Gastrocnemius medialis (tissue), 4 donors: ENCODE measurements around the gene SNAI1. TPM values are rescaled to one million over a fixed set of nuclear protein-coding genes. Genes with fewer than 3 reads are reported as not detected.

Experiments used
- ATAC-seq, 2 donors: fragments of 150-250 bp; one replicate each; pipeline ENCODE4 v1.9.1; 2016
- DNase-seq, 2 donors: peaks; one replicate each; pipeline ENCODE4 v3.0.0-alpha.2; 2019
- H3K27ac ChIP-seq, 4 donors: fragments of 200-600 bp; sonication (generic); 1 replicate in 1 of 4; 2 replicates in 3 of 4; pipeline ENCODE4 v1.5.1; 2016 to 2018; ENCODE audit warnings: mild to moderate bottlenecking in 2 of 4, moderate library complexity in 1 of 4
- H3K27me3 ChIP-seq, 3 donors: fragments of 200-600 bp; sonication (generic) in 2 of 3; 1 replicate in 1 of 3; 2 replicates in 2 of 3; pipeline versions ENCODE4 v1.5.1 to v1.6.0; 2016 to 2019; ENCODE audit warnings: mild to moderate bottlenecking in 1 of 3, moderate library complexity in 1 of 3
- H3K36me3 ChIP-seq, 2 donors: fragments of 200-600 bp; sonication (generic) in 1 of 2; one replicate each; pipeline ENCODE4 v1.5.1; 2017 to 2018
- H3K4me1 ChIP-seq, 2 donors: fragments of 200-600 bp; sonication (generic) in 1 of 2; one replicate each; pipeline ENCODE4 v1.5.1; 2016 to 2017; ENCODE audit warnings: mild to moderate bottlenecking in 2 of 2
- H3K4me3 ChIP-seq, 4 donors: fragments of 200-600 bp; sonication (generic) in 3 of 4; 1 replicate in 1 of 4; 2 replicates in 3 of 4; pipeline ENCODE4 v1.5.1; 2016 to 2019; ENCODE audit warnings: mild to moderate bottlenecking in 2 of 4
- H3K9me3 ChIP-seq, 3 donors: fragments of 200-600 bp; sonication (generic) in 2 of 3; 1 replicate in 1 of 3; 2 replicates in 2 of 3; pipeline ENCODE4 v1.5.1; 2016 to 2019
- CTCF ChIP-seq, 5 experiments: fragments of 450-650 bp in 3 of 5; fragments of 200-600 bp in 2 of 5; sonication (generic) in 2 of 5; IDR thresholded peaks in 4 of 5; conservative IDR thresholded peaks in 1 of 5; 1 replicate in 4 of 5; 2 replicates in 1 of 5; pipeline ENCODE4 v1.5.1; 2016 to 2019; ENCODE audit warnings: antibody characterized with exemption in 5 of 5, mild to moderate bottlenecking in 3 of 5, moderate library complexity in 3 of 5
- POLR2A ChIP-seq, 2 donors: fragments of 450-650 bp; IDR thresholded peaks; one replicate each; pipeline ENCODE4 v1.6.1; 2017; ENCODE audit warnings: antibody characterized with exemption in 2 of 2, mild to moderate bottlenecking in 2 of 2, moderate library complexity in 2 of 2
- in situ Hi-C, 4 donors: fragments of 200-750 bp; cut with MboI; loops; one replicate each; pipeline versions ENCODE4 v1.15.0 to v1.8.0; 2017; ENCODE audit warnings: low sequenced_read_pairs in 4 of 4
- intact Hi-C: fragments of 100-400 bp; cut with DNase I; formaldehyde crosslinking; loops from one replicate; pipeline ENCODE4 v1.15.1; 2023; ENCODE audit warnings: low total_unique reads
- total RNA-seq, 4 donors: library from RNA; depleted of rRNA; stranded (reverse); fragments of >200 nt; gene quantifications; one replicate each; pipeline versions ENCODE4 v1.1.0 to v1.2.3, GENCODE V29; 2016

SNAI1 gene
- total RNA-seq, 4 donors from 2014 or later, result 0.61 to 3.5 (median 1.3) TPM

GRCh38 chr20:50003253-50003656 is 20.5 kb downstream of the SNAI1 start:
- Histone ChIP-seq H3K36me3 (no peaks in the 10 kb centered on the region), H3K27ac (no peak overlapping the region), H3K9me3 (no peaks in the 10 kb centered on the region), H3K4me3 (no peak overlapping the region), H3K27me3 (no peaks in the 10 kb centered on the region), H3K4me1 (peaks cover 7 to 12% of the 10 kb centered on the region in 2 donors)
- intact Hi-C loops, result no loop called here
- peak; percentile 98 for ATAC-seq
- in situ Hi-C loops, result no loop called here
- TF ChIP-seq POLR2A (IDR thresholded peaks at IDR 0.05) (no peak), CTCF (IDR thresholded peaks at IDR 0.05 in 4 of 5, conservative IDR thresholded peaks at IDR 0.05 in 1 of 5) (no peak)
- no peak for DNase-seq

- no peaks in the 10 kb centered on the region for H3K27me3 ChIP-seq
- no peaks in the 10 kb centered on the region for H3K9me3 ChIP-seq
- in situ Hi-C loops, result no loop called here
- H3K4me1 ChIP-seq, result peaks cover 7 to 12% of the 10 kb centered on the region in 2 donors
- no peak overlapping the region for H3K27ac ChIP-seq
- no peak for ATAC-seq
- TF ChIP-seq POLR2A (IDR thresholded peaks at IDR 0.05), result no peak
- TF ChIP-seq CTCF (IDR thresholded peaks at IDR 0.05 in 4 of 5, conservative IDR thresholded peaks at IDR 0.05 in 1 of 5), result no peak
- no peak for DNase-seq
- intact Hi-C loops, result no loop called here
- H3K36me3 ChIP-seq, result no peaks in the 10 kb centered on the region
- no peak overlapping the region for H3K4me3 ChIP-seq
Measured at GRCh38 chr20:50004229-50004628, 21.4 kb downstream of the SNAI1 start.

- TF ChIP-seq CTCF (IDR thresholded peaks at IDR 0.05 in 4 of 5, conservative IDR thresholded peaks at IDR 0.05 in 1 of 5) (no peak), POLR2A (IDR thresholded peaks at IDR 0.05) (no peak)
- Histone ChIP-seq H3K4me3 (no peak overlapping the region), H3K27ac (no peak overlapping the region), H3K4me1 (peaks cover 7 to 12% of the 10 kb centered on the region in 2 donors), H3K27me3 (no peaks in the 10 kb centered on the region), H3K9me3 (no peaks in the 10 kb centered on the region), H3K36me3 (no peaks in the 10 kb centered on the region)
- intact Hi-C loops, result no loop called here
- in situ Hi-C loops, result no loop called here
- DNase-seq, result no peak
- ATAC-seq, result no peak
Measured at GRCh38 chr20:50005471-50005981, 22.7 kb downstream of the SNAI1 start.

- no peaks in the 10 kb centered on the region for H3K9me3 ChIP-seq
- intact Hi-C loops, result no loop called here
- in situ Hi-C loops, result no loop called here
- TF ChIP-seq POLR2A (IDR thresholded peaks at IDR 0.05) (no peak), CTCF (IDR thresholded peaks at IDR 0.05 in 4 of 5, conservative IDR thresholded peaks at IDR 0.05 in 1 of 5) (no peak)
- peaks cover 7 to 12% of the 10 kb centered on the region in 2 donors for H3K4me1 ChIP-seq
- ATAC-seq, result no peak
- peaks cover 0 to 3% (median 0%) of the 10 kb centered on the region in 3 donors for H3K27me3 ChIP-seq
- DNase-seq, result no peak
- no peak overlapping the region for H3K27ac ChIP-seq
- H3K4me3 ChIP-seq, result no peak overlapping the region
- no peaks in the 10 kb centered on the region for H3K36me3 ChIP-seq
Measured at GRCh38 chr20:50007369-50007768, 24.6 kb downstream of the SNAI1 start.

- in situ Hi-C loops (no loop called here), intact Hi-C loops (no loop called here)
- peaks cover 1 to 8% of the 10 kb centered on the region in 2 donors for H3K4me1 ChIP-seq
- ATAC-seq (no peak), DNase-seq (no peak)
- TF ChIP-seq CTCF (IDR thresholded peaks at IDR 0.05 in 4 of 5, conservative IDR thresholded peaks at IDR 0.05 in 1 of 5) (no peak), POLR2A (IDR thresholded peaks at IDR 0.05) (no peak)
- H3K9me3 ChIP-seq, result no peaks in the 10 kb centered on the region
- peaks cover 0 to 3% (median 0%) of the 10 kb centered on the region in 3 donors for H3K27me3 ChIP-seq
- no peak overlapping the region for H3K4me3 ChIP-seq
- no peak overlapping the region for H3K27ac ChIP-seq
- H3K36me3 ChIP-seq, result no peaks in the 10 kb centered on the region
Measured at GRCh38 chr20:50008007-50008406, 25.2 kb downstream of the SNAI1 start.
